ENCODE measurements around the gene EPB41. TPM values are rescaled to one million over a fixed set of nuclear protein-coding genes. Genes with fewer than 3 reads are reported as not detected.

Gene EPB41
- total RNA-seq, 4 donors from 2014 or later, result 71.6 to 117 (median 92.6) TPM

DNA sequence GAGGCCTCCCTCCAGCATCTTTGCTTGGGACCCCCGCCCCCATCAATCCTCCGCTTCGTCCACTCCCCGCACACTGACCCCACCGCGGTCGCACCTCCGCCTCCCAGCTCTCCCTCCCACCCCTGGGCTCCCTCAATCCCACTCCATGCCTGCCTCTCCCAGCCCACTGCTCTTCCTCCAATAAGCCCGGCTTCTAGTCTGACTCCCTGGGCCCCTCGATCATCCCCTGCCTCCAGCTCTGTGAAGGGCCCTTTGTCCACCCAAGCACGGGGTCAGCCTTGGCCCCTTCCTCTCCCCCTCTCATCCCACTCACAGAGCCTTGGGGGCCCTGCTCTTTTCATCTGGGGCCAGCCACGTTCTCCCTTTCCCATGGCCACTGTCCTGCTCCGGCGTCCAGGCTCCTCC is 210.9 kb downstream of the EPB41 start:
- Histone ChIP-seq H3K27ac (peak overlapping the region; percentile 94 to 97 (median 94)), H3K36me3 (no peaks in the 10 kb centered on the region), H3K4me3 (peak overlapping the region; percentile 46 to 68 (median 58)), H3K9me3 (no peaks in the 10 kb centered on the region), H3K27me3 (peaks cover 53% of the 10 kb centered on the region), H3K4me1 (peaks cover 7 to 48% (median 39%) of the 10 kb centered on the region in 4 donors)
- in situ Hi-C loops (cut with MboI; ENCODE audit: low pct_ligation_motif_present in 1 of 4, low pct_unique_long_range_greater_than_20kb in 1 of 4, low sequenced_read_pairs in 3 of 4), result loop anchor here in 1 of 4 donors (5.0 kb wide), 1 partner anchor 82 kb away; no protein-coding TSS in a partner anchor
- no peak for DNase-seq
- intact Hi-C loops (cut with DNase I; ENCODE audit: low total_unique reads), result loop anchor here (10.0 kb wide), 1 partner anchor 240 kb away; no protein-coding TSS in a partner anchor
- no peak for TF ChIP-seq POLR2AphosphoS5 (IDR thresholded peaks at IDR 0.05)
- TF ChIP-seq, protein P1, sequence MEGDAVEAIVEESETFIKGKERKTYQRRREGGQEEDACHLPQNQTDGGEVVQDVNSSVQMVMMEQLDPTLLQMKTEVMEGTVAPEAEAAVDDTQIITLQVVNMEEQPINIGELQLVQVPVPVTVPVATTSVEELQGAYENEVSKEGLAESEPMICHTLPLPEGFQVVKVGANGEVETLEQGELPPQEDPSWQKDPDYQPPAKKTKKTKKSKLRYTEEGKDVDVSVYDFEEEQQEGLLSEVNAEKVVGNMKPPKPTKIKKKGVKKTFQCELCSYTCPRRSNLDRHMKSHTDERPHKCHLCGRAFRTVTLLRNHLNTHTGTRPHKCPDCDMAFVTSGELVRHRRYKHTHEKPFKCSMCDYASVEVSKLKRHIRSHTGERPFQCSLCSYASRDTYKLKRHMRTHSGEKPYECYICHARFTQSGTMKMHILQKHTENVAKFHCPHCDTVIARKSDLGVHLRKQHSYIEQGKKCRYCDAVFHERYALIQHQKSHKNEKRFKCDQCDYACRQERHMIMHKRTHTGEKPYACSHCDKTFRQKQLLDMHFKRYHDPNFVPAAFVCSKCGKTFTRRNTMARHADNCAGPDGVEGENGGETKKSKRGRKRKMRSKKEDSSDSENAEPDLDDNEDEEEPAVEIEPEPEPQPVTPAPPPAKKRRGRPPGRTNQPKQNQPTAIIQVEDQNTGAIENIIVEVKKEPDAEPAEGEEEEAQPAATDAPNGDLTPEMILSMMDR (IDR thresholded peaks at IDR 0.05), result no peak
- no peak for TF ChIP-seq EP300 (IDR thresholded peaks at IDR 0.05; ENCODE audit: low read depth)
- TF ChIP-seq POLR2A (IDR thresholded peaks at IDR 0.05), result no peak
- WGBS, 2 donors (ENCODE audit: low coverage in 1 of 2), result 69 to 75% methylated on average over 6 to 14 of the region's 14 CpGs

- intact Hi-C loops (cut with DNase I; ENCODE audit: low total_unique reads) (loop anchor here (10.0 kb wide), 1 partner anchor 241 kb away; no protein-coding TSS in a partner anchor), in situ Hi-C loops (cut with MboI; ENCODE audit: low pct_ligation_motif_present in 1 of 4, low pct_unique_long_range_greater_than_20kb in 1 of 4, low sequenced_read_pairs in 3 of 4) (loop anchor here in 1 of 4 donors (5.0 kb wide), 1 partner anchor 82 kb away; no protein-coding TSS in a partner anchor)
- no peak overlapping the region for H3K4me3 ChIP-seq
- peak overlapping the region; percentile 94 to 97 (median 94) for H3K27ac ChIP-seq
- peaks cover 7 to 45% (median 37%) of the 10 kb centered on the region in 4 donors for H3K4me1 ChIP-seq
- 87% methylated on average over 6 of the region's 6 CpGs; no CpG with 5 or more reads in 1 of the 2 donors for WGBS, 2 donors (ENCODE audit: low coverage in 1 of 2)
- TF ChIP-seq POLR2AphosphoS5 (IDR thresholded peaks at IDR 0.05) (no peak), POLR2A (IDR thresholded peaks at IDR 0.05) (no peak), EP300 (IDR thresholded peaks at IDR 0.05; ENCODE audit: low read depth) (no peak)
- TF ChIP-seq, protein P1 (IDR thresholded peaks at IDR 0.05), result no peak
- H3K9me3 ChIP-seq, result no peaks in the 10 kb centered on the region
- no peaks in the 10 kb centered on the region for H3K36me3 ChIP-seq
- H3K27me3 ChIP-seq, result peaks cover 50% of the 10 kb centered on the region
- DNase-seq, result no peak
Measured at GRCh38 chr1:29125788-29126187, 211.4 kb downstream of the EPB41 start.

DNA sequence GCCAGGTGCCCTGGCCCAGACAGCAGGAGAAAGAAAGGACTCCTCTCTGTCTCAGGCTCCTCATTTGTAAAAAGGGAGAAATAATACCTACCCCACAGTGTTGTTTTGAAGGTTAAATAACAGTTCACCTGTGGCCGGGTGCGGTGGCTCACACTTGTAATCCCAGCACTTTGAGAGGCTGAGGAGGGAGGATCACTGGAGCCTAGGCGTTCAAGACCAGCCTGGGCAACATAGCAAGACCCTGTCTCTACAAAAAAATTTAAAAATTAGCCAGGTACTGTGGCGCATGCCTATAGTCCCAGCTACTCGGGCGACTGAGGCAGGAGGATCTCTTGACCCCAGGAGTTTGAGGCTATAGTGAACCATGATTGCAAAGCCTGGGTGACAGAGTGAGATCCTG is 211.8 kb downstream of the EPB41 start:
- peaks cover 46% of the 10 kb centered on the region for H3K27me3 ChIP-seq
- in situ Hi-C loops (cut with MboI; ENCODE audit: low pct_ligation_motif_present in 1 of 4, low pct_unique_long_range_greater_than_20kb in 1 of 4, low sequenced_read_pairs in 3 of 4), result loop anchor here in 1 of 4 donors (5.0 kb wide), 1 partner anchor 81 kb away; no protein-coding TSS in a partner anchor
- intact Hi-C loops (cut with DNase I; ENCODE audit: low total_unique reads), result loop anchor here (10.0 kb wide), 1 partner anchor 241 kb away; no protein-coding TSS in a partner anchor

GRCh38 chr1:29128739-29129138 is 214.4 kb downstream of the EPB41 start:
- in situ Hi-C loops (cut with MboI; ENCODE audit: low pct_ligation_motif_present in 1 of 4, low pct_unique_long_range_greater_than_20kb in 1 of 4, low sequenced_read_pairs in 3 of 4) (loop anchor here in 1 of 4 donors (5.0 kb wide), 1 partner anchor 79 kb away; no protein-coding TSS in a partner anchor), intact Hi-C loops (cut with DNase I; ENCODE audit: low total_unique reads) (loop anchor here (10.0 kb wide), 1 partner anchor 244 kb away; no protein-coding TSS in a partner anchor)
- Histone ChIP-seq H3K9me3 (no peaks in the 10 kb centered on the region), H3K27me3 (peaks cover 21% of the 10 kb centered on the region), H3K27ac (no peak overlapping the region), H3K4me1 (peaks cover 0 to 19% (median 16%) of the 10 kb centered on the region in 4 donors), H3K36me3 (no peaks in the 10 kb centered on the region), H3K4me3 (no peak overlapping the region)
- 60 to 73% methylated on average over 1 to 5 of the region's 6 CpGs for WGBS, 2 donors (ENCODE audit: low coverage in 1 of 2)
- DNase-seq, result no peak
- TF ChIP-seq POLR2AphosphoS5 (IDR thresholded peaks at IDR 0.05) (no peak), EP300 (IDR thresholded peaks at IDR 0.05; ENCODE audit: low read depth) (no peak), POLR2A (IDR thresholded peaks at IDR 0.05) (no peak)
- TF ChIP-seq, protein P1 (IDR thresholded peaks at IDR 0.05), result no peak

More for the DNA sequence above, 211.8 kb downstream of the EPB41 start:
- Histone ChIP-seq H3K27ac (peak overlapping the region in 2 of 4 donors; percentile 94 to 97), H3K9me3 (no peaks in the 10 kb centered on the region), H3K4me1 (peaks cover 7 to 40% (median 37%) of the 10 kb centered on the region in 4 donors), H3K4me3 (no peak overlapping the region), H3K36me3 (no peaks in the 10 kb centered on the region)
- TF ChIP-seq POLR2AphosphoS5 (IDR thresholded peaks at IDR 0.05) (no peak), POLR2A (IDR thresholded peaks at IDR 0.05) (no peak), EP300 (IDR thresholded peaks at IDR 0.05; ENCODE audit: low read depth) (no peak)
- TF ChIP-seq, protein P1 (IDR thresholded peaks at IDR 0.05), result no peak
- 97% methylated on average over 6 of the region's 6 CpGs; no CpG with 5 or more reads in 1 of the 2 donors for WGBS, 2 donors (ENCODE audit: low coverage in 1 of 2)
- DNase-seq, result no peak
